Psoas muscle (tissue), 8 donors: ENCODE measurements around the gene SLC22A2. TPM values are rescaled to one million over a fixed set of nuclear protein-coding genes. Genes with fewer than 3 reads are reported as not detected.

Experiments
- ATAC-seq, 4 donors: fragments of 200-7000 bp; cut with Tn5 transposase; one replicate each; pipeline ENCODE4 v1.9.1; 2020; ENCODE audit warnings: moderate library complexity in 3 of 4, mild to moderate bottlenecking in 2 of 4
- DNase-seq, 2 donors: peaks; one replicate each; pipeline ENCODE4 v3.0.0-alpha.2; 2020
- H3K27ac ChIP-seq: fragments of 200-600 bp; one replicate; pipeline ENCODE4 v1.8.0; 2022
- H3K27me3 ChIP-seq, 3 donors: fragments of 200-600 bp in 1 of 3; one replicate each; pipeline versions ENCODE4 v1.6.1 to v1.8.0; 2013 to 2022; ENCODE audit warnings: low read length in 2 of 3, mild to moderate bottlenecking in 2 of 3, moderate library complexity in 1 of 3; ENCODE audit not compliant: insufficient read depth in 3 of 3
- H3K36me3 ChIP-seq, 2 donors: fragments of 200-600 bp in 1 of 2; one replicate each; pipeline versions ENCODE4 v1.6.1 to v1.8.0; 2013 to 2022; ENCODE audit warnings: low read depth in 1 of 2, mild to moderate bottlenecking in 1 of 2, moderate library complexity in 1 of 2; ENCODE audit not compliant: insufficient read depth in 1 of 2
- H3K4me1 ChIP-seq: fragments of 200-600 bp; one replicate; pipeline ENCODE4 v1.8.0; 2022
- H3K4me3 ChIP-seq: fragments of 200-600 bp; one replicate; pipeline ENCODE4 v1.8.0; 2022; ENCODE audit warnings: mild to moderate bottlenecking
- H3K9me3 ChIP-seq: fragments of 200-600 bp; one replicate; pipeline ENCODE4 v1.8.0; 2022
- CTCF ChIP-seq: fragments of 200-600 bp; IDR thresholded peaks from one replicate; pipeline ENCODE4 v1.8.0; 2022; ENCODE audit warnings: antibody characterized with exemption
- WGBS, 3 donors: extraction: QIAGEN DNeasy Blood & Tissue Kit; methylation state at CpG; one replicate each; pipeline versions ENCODE4 v1.1.6 to v1.1.7; 2013; 5-methylcytosine and 5-hydroxymethylcytosine counted together
- intact Hi-C, 2 donors: fragments of 100-400 bp; cut with DNase I; formaldehyde crosslinking; loops; one replicate each; pipeline versions ENCODE4 v1.11.0 to v1.14.2; 2022
- polyA plus RNA-seq, 3 donors: library from polyadenylated mRNA; stranded (reverse); fragments of 200-250 nt; gene quantifications; one replicate each; pipeline ENCODE4 v1.2.3, GENCODE V29; 2013
- total RNA-seq, 4 donors: library from RNA; stranded (reverse); fragmentation: NEBNext Ultra II Directional in 2 of 4; extraction: Animal tissue kit (Norgen Biotek cat#: 25700) in 2 of 4; gene quantifications; one replicate each; pipeline versions ENCODE4 v1.2.1 to v1.2.4, GENCODE V29; 2021 to 2023
- donor health status: healthy with polysubstance abuse.
- donor health status: DM: no; HTN: no; CAD: no; lungs with moderate emphysema.
- donor health status: Bipolar disorder and iron deficiency.
- donor health status: healthy.
- donor health status: DM: yes; HTN: yes; CAD: no.
- donor health status: DM: no; HTN: no; CAD: no.
- donor health status: DM: no; HTN: no; CAD: no.
- donor health status: DM: yes; HTN: yes; CAD: no.

The SLC22A2 gene
- total and polyA plus RNA-seq, 7 donors: 0.06 to 0.75 (median 0.44) TPM; not detected in 1

- ATAC-seq: no peak
- no peak for TF ChIP-seq CTCF
- H3K36me3 ChIP-seq: no peaks in the 10 kb centered on the region
- no peaks in the 10 kb centered on the region for H3K27me3 ChIP-seq
- H3K4me1 ChIP-seq: no peaks in the 10 kb centered on the region
- H3K9me3 ChIP-seq: no peaks in the 10 kb centered on the region
- DNase-seq: no peak
- no peak overlapping the region for H3K27ac ChIP-seq
- no peak overlapping the region for H3K4me3 ChIP-seq
- WGBS, 3 donors: 87 to 94% (median 90%) methylated on average over 8 of the region's 8 CpGs
- intact Hi-C loops: no loop called here
These were observed 463 bp upstream of the SLC22A2 start for GRCh38 chr6:160259143-160259425.

- H3K27me3 ChIP-seq: no peaks in the 10 kb centered on the region
- no peak for ATAC-seq
- no peak for DNase-seq
- H3K36me3 ChIP-seq: no peaks in the 10 kb centered on the region
- intact Hi-C loops: no loop called here
- WGBS, 3 donors: 48 to 75% (median 54%) methylated on average over 1 of the region's 1 CpG
- no peaks in the 10 kb centered on the region for H3K4me1 ChIP-seq
- H3K9me3 ChIP-seq: no peaks in the 10 kb centered on the region
- H3K4me3 ChIP-seq: no peak overlapping the region
- no peak for TF ChIP-seq CTCF
- H3K27ac ChIP-seq: no peak overlapping the region
These were observed 2.2 kb downstream of the SLC22A2 start for GRCh38 chr6:160256445-160256844.

- WGBS, 3 donors: 85 to 89% (median 88%) methylated on average over 7 of the region's 7 CpGs
- H3K27me3 ChIP-seq: no peaks in the 10 kb centered on the region
- no peaks in the 10 kb centered on the region for H3K4me1 ChIP-seq
- intact Hi-C loops: no loop called here
- no peak overlapping the region for H3K27ac ChIP-seq
- H3K9me3 ChIP-seq: no peaks in the 10 kb centered on the region
- ATAC-seq: no peak
- DNase-seq: no peak
- no peak for TF ChIP-seq CTCF
- H3K36me3 ChIP-seq: no peaks in the 10 kb centered on the region
- no peak overlapping the region for H3K4me3 ChIP-seq
These were observed 3.9 kb downstream of the SLC22A2 start for GRCh38 chr6:160254467-160255312.

- Histone ChIP-seq H3K27me3 (no peaks in the 10 kb centered on the region), H3K36me3 (no peaks in the 10 kb centered on the region), H3K4me1 (no peaks in the 10 kb centered on the region), H3K4me3 (no peak overlapping the region), H3K27ac (no peak overlapping the region), H3K9me3 (no peaks in the 10 kb centered on the region)
- WGBS, 3 donors: 63 to 88% (median 70%) methylated on average over 1 of the region's 1 CpG
- intact Hi-C loops: no loop called here
- no peak for ATAC-seq
- no peak for TF ChIP-seq CTCF
- DNase-seq: no peak
These were observed 4.9 kb downstream of the SLC22A2 start for GRCh38 chr6:160253714-160254113.

- Histone ChIP-seq H3K4me3 (no peak overlapping the region), H3K4me1 (no peaks in the 10 kb centered on the region), H3K27me3 (no peaks in the 10 kb centered on the region), H3K9me3 (no peaks in the 10 kb centered on the region), H3K27ac (no peak overlapping the region), H3K36me3 (no peaks in the 10 kb centered on the region)
- intact Hi-C loops: no loop called here
- DNase-seq: no peak
- 42 to 69% (median 44%) methylated on average over 3 of the region's 3 CpGs for WGBS, 3 donors
- ATAC-seq: no peak
- no peak for TF ChIP-seq CTCF
These were observed 5.3 kb downstream of the SLC22A2 start for GRCh38 chr6:160253292-160253691.
